HAP-1 (cell line): ENCODE measurements around the gene CYB5RL.
"Not testable (repeated sequence)": the region's sequence is repeated elsewhere in the genome, so short reads cannot be mapped to it uniquely, and the experiment has no call there.

Experiments used
- DNase-seq, 2 experiments: peaks; one replicate each; pipeline ENCODE4 v3.0.0-alpha.2; 2016 to 2020; ENCODE audit warnings: low spot score in 2 of 2
- H3K27me3 ChIP-seq: fragments of 250-450 bp; sonication (Bioruptor Pico); 2 replicates; pipeline ENCODE4 v1.5.1; 2020; ENCODE audit warnings: low read depth, mild to moderate bottlenecking, moderate library complexity
- H3K36me3 ChIP-seq: fragments of 250-450 bp; sonication (Bioruptor Pico); replicated peaks from 2 replicates; pipeline ENCODE4 v1.5.1; 2020; ENCODE audit warnings: mild to moderate bottlenecking
- H3K4me1 ChIP-seq: fragments of 250-450 bp; sonication (Bioruptor Pico); 2 replicates; pipeline ENCODE4 v1.5.1; 2020; ENCODE audit warnings: mild to moderate bottlenecking
- H3K4me3 ChIP-seq: fragments of 250-450 bp; sonication (Bioruptor Pico); 2 replicates; pipeline ENCODE4 v1.5.1; 2020; ENCODE audit warnings: mild to moderate bottlenecking, moderate library complexity
- H3K9me3 ChIP-seq: fragments of 250-450 bp; sonication (Bioruptor Pico); 2 replicates; pipeline ENCODE4 v1.5.1; 2020; ENCODE audit warnings: mild to moderate bottlenecking, moderate library complexity
- in situ Hi-C: fragments of 300-500 bp; cut with MboI; formaldehyde crosslinking; loops from 3 replicates; pipeline ENCODE4 v1.14.3; 2020; ENCODE audit warnings: low sequenced_read_pairs, inconsistent platforms, mixed read lengths

Gene CYB5RL

GRCh38 chr1:54234284-54234683, 34.5 kb upstream of the CYB5RL start:
- Histone ChIP-seq H3K9me3 (no peaks in the 10 kb centered on the region), H3K36me3 (peaks cover 12% of the 10 kb centered on the region), H3K4me1 (no peaks in the 10 kb centered on the region; the same call in 1 of the 2 replicates), H3K4me3 (no peak overlapping the region), H3K27me3 (no peaks in the 10 kb centered on the region)
- in situ Hi-C loops, result no loop called here
- no peak for DNase-seq

DNA sequence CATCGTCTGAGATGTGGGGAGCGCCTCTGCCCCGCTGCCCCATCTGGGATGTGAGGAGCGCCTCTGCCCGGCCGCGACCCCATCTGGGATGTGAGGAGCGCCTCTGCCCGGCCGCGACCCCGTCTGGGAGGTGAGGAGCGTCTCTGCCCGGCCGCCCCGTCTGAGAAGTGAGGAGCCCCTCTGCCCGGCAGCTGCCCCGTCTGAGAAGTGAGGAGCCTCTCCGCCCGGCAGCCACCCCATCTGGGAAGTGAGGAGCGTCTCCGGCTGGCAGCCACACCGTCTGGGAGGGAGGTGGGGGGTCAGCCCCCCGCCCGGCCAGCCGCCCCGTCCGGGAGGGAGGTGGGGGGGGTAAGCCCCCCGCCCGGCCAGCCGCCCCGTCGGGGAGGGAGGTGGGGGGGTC, 33.4 kb upstream of the CYB5RL start:
- H3K9me3 ChIP-seq, H3K4me1 ChIP-seq, H3K4me3 ChIP-seq, H3K36me3 ChIP-seq, in situ Hi-C loops, H3K27me3 ChIP-seq, DNase-seq: not testable (repeated sequence)

GRCh38 chr1:54230507-54231339, 30.9 kb upstream of the CYB5RL start:
- no peak overlapping the region for H3K4me3 ChIP-seq
- DNase-seq, result no peak
- in situ Hi-C loops, result no loop called here
- H3K9me3 ChIP-seq, result no peaks in the 10 kb centered on the region
- no peaks in the 10 kb centered on the region for H3K27me3 ChIP-seq
- H3K36me3 ChIP-seq, result no peaks in the 10 kb centered on the region
- no peaks in the 10 kb centered on the region; the same call in 1 of the 2 replicates for H3K4me1 ChIP-seq

DNA sequence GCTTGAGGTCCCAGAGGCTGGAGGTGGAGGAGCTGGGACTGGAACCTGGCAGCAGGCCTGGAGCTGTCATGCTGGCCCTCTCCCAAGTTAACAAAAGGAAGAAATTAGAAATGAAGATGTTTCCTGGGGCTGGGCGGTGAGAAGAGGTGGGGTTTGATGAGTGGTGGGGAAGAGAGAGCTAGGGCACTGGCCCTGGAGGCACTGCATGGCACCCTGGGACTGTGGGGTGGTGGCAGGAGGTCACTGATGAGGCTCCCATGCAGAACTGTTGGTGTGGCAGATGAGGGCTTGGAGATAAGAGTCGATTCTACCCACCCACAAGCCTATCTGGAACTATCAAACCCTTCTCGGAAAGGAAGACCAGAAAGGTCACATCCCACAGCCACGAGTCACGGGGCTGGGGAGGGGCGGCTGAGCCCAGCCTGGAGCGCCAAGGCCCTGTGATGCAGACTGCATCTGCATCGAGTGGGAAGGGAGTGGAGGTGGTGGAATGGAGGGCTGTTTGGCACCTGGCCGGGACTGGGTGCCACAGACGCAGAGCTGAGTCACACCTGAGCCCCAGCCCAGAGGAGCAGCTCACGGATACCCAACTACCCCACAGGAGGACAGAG, 29.6 kb upstream of the CYB5RL start:
- Histone ChIP-seq H3K4me1 (no peaks in the 10 kb centered on the region; the same call in 1 of the 2 replicates), H3K36me3 (no peaks in the 10 kb centered on the region), H3K9me3 (no peaks in the 10 kb centered on the region), H3K4me3 (no peak overlapping the region), H3K27me3 (no peaks in the 10 kb centered on the region)
- DNase-seq, result no peak
- in situ Hi-C loops, result no loop called here

GRCh38 chr1:54228638-54229079, 28.8 kb upstream of the CYB5RL start:
- H3K36me3 ChIP-seq, result no peaks in the 10 kb centered on the region
- H3K9me3 ChIP-seq, result no peaks in the 10 kb centered on the region
- DNase-seq, result no peak
- in situ Hi-C loops, result no loop called here
- H3K27me3 ChIP-seq, result no peaks in the 10 kb centered on the region
- H3K4me1 ChIP-seq, result no peaks in the 10 kb centered on the region
- no peak overlapping the region for H3K4me3 ChIP-seq

- DNase-seq, result no peak
- Histone ChIP-seq H3K27me3 (no peaks in the 10 kb centered on the region), H3K4me3 (no peak overlapping the region), H3K9me3 (no peaks in the 10 kb centered on the region), H3K36me3 (no peaks in the 10 kb centered on the region), H3K4me1 (no peaks in the 10 kb centered on the region)
- in situ Hi-C loops, result no loop called here
Measured at GRCh38 chr1:54227891-54228310, 28.1 kb upstream of the CYB5RL start.

GRCh38 chr1:54227091-54227602, 27.3 kb upstream of the CYB5RL start:
- no peak overlapping the region for H3K4me3 ChIP-seq
- H3K27me3 ChIP-seq, result no peaks in the 10 kb centered on the region
- H3K36me3 ChIP-seq, result no peaks in the 10 kb centered on the region
- H3K4me1 ChIP-seq, result no peaks in the 10 kb centered on the region
- H3K9me3 ChIP-seq, result no peaks in the 10 kb centered on the region
- no peak for DNase-seq
- in situ Hi-C loops, result no loop called here

DNA sequence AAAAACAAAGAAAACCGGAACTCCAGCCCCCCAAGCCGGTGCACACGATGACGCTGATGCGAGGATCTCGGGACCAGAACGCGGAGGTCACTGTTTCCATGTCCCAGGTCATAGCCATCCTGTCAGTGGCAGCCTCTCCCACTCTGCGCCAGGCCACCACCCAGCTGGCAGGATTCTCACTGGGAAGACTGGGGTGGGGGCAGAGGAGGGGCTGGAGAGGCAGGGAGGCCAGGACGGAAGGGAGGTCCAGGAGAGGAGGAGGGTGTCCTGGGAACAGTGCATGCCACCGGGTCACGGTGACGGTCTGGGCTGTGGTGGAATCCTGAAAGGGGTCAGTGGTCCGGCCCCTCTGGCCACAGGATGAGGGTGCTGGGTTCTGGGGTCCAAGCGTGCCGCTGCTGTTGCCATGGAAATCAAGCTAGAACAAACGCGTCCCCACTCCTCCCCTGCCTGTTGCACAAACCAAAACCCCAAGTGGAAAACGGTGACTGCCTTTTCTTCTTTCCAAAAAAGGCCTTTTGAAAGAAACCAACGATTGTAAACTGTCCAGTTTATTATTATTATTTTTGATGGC, 26.2 kb upstream of the CYB5RL start:
- H3K36me3 ChIP-seq, result no peaks in the 10 kb centered on the region
- in situ Hi-C loops, result no loop called here
- no peaks in the 10 kb centered on the region for H3K4me1 ChIP-seq
- no peaks in the 10 kb centered on the region for H3K27me3 ChIP-seq
- DNase-seq, result no peak
- no peak overlapping the region for H3K4me3 ChIP-seq
- no peaks in the 10 kb centered on the region for H3K9me3 ChIP-seq

- DNase-seq, result no peak
- Histone ChIP-seq H3K27me3 (no peaks in the 10 kb centered on the region), H3K9me3 (no peaks in the 10 kb centered on the region), H3K4me3 (no peak overlapping the region), H3K36me3 (no peaks in the 10 kb centered on the region), H3K4me1 (no peaks in the 10 kb centered on the region)
- in situ Hi-C loops, result no loop called here
Measured at GRCh38 chr1:54225378-54225777, 25.5 kb upstream of the CYB5RL start.

DNA sequence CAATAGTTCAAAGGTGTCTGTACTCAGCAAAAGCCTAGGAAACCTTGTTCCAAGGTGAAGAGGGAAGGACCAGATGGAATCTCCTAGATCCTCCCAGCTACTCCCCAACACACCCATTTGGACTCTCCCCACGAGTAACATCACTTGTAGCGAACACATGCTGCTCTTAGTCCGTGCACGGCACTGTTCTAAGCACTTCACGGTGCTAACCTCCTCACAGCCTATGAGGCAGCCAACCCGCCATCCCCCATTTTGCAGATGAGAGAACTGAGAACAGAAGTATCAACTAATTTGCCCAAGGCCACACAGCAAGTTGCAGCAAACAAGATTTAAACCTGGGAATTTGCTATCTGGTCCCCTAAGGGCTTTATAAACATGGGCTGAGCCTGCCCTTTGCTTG, 24.4 kb upstream of the CYB5RL start:
- H3K4me1 ChIP-seq, result no peaks in the 10 kb centered on the region
- H3K9me3 ChIP-seq, result no peaks in the 10 kb centered on the region
- DNase-seq, result no peak
- in situ Hi-C loops, result no loop called here
- H3K36me3 ChIP-seq, result no peaks in the 10 kb centered on the region; the same call in none of the 2 replicates
- no peak overlapping the region for H3K4me3 ChIP-seq
- H3K27me3 ChIP-seq, result no peaks in the 10 kb centered on the region

- in situ Hi-C loops, result no loop called here
- H3K36me3 ChIP-seq, result peaks cover 6% of the 10 kb centered on the region
- no peak for DNase-seq
- no peak overlapping the region for H3K4me3 ChIP-seq
- H3K9me3 ChIP-seq, result no peaks in the 10 kb centered on the region
- H3K27me3 ChIP-seq, result no peaks in the 10 kb centered on the region
- no peaks in the 10 kb centered on the region for H3K4me1 ChIP-seq
Measured at GRCh38 chr1:54223441-54224202, 23.8 kb upstream of the CYB5RL start.

- Histone ChIP-seq H3K36me3 (peaks cover 15% of the 10 kb centered on the region), H3K4me3 (no peak overlapping the region), H3K9me3 (no peaks in the 10 kb centered on the region), H3K27me3 (no peaks in the 10 kb centered on the region), H3K4me1 (no peaks in the 10 kb centered on the region)
- in situ Hi-C loops, result no loop called here
- no peak for DNase-seq
Measured at GRCh38 chr1:54222711-54223110, 22.9 kb upstream of the CYB5RL start.

GRCh38 chr1:54221867-54222484, 22.1 kb upstream of the CYB5RL start:
- Histone ChIP-seq H3K27me3 (no peaks in the 10 kb centered on the region), H3K4me1 (no peaks in the 10 kb centered on the region), H3K9me3 (no peaks in the 10 kb centered on the region), H3K4me3 (no peak overlapping the region), H3K36me3 (peaks cover 22% of the 10 kb centered on the region)
- DNase-seq, result peak in 1 of 2 experiments; percentile 34
- in situ Hi-C loops, result no loop called here
